ENCODE results near the gene AKAP8L.
A peak's percentile ranks its signal among the peaks of the same experiment; 100 is the strongest.

AKAP8L gene

DNA sequence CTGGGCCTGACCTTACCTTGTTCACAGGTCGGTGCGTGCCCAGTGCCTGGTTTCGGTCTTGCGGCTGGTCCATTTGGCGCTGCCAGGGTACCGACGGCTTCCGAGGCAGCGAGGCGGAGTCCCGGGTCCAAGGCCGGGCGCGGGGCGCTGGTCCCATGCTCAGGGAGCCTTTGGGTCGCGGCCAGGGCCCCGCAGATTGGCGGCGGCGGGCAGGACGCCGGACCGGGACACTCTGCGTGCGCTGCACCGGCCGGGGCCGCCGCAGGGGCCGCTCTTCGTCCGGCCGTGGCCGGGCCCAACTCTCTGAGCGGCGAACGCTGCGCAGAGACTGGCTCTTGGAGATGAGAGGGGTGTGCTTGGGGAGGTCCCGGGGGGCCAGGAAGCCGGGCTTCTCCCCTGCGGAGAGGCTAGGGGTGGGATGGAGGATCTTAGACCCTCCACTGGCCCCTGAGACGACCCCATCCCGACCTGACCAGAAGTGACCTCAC lies 34.3 kb upstream of the AKAP8L start:
- DNase-seq (ENCODE audit: insufficient read length, low spot score) (no peak), FAIRE-seq (no peak)
- TF ChIP-seq, protein P1, sequence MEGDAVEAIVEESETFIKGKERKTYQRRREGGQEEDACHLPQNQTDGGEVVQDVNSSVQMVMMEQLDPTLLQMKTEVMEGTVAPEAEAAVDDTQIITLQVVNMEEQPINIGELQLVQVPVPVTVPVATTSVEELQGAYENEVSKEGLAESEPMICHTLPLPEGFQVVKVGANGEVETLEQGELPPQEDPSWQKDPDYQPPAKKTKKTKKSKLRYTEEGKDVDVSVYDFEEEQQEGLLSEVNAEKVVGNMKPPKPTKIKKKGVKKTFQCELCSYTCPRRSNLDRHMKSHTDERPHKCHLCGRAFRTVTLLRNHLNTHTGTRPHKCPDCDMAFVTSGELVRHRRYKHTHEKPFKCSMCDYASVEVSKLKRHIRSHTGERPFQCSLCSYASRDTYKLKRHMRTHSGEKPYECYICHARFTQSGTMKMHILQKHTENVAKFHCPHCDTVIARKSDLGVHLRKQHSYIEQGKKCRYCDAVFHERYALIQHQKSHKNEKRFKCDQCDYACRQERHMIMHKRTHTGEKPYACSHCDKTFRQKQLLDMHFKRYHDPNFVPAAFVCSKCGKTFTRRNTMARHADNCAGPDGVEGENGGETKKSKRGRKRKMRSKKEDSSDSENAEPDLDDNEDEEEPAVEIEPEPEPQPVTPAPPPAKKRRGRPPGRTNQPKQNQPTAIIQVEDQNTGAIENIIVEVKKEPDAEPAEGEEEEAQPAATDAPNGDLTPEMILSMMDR (IDR thresholded peaks at IDR 0.05; ENCODE audit: insufficient read depth, missing control alignments): no peak

DNA sequence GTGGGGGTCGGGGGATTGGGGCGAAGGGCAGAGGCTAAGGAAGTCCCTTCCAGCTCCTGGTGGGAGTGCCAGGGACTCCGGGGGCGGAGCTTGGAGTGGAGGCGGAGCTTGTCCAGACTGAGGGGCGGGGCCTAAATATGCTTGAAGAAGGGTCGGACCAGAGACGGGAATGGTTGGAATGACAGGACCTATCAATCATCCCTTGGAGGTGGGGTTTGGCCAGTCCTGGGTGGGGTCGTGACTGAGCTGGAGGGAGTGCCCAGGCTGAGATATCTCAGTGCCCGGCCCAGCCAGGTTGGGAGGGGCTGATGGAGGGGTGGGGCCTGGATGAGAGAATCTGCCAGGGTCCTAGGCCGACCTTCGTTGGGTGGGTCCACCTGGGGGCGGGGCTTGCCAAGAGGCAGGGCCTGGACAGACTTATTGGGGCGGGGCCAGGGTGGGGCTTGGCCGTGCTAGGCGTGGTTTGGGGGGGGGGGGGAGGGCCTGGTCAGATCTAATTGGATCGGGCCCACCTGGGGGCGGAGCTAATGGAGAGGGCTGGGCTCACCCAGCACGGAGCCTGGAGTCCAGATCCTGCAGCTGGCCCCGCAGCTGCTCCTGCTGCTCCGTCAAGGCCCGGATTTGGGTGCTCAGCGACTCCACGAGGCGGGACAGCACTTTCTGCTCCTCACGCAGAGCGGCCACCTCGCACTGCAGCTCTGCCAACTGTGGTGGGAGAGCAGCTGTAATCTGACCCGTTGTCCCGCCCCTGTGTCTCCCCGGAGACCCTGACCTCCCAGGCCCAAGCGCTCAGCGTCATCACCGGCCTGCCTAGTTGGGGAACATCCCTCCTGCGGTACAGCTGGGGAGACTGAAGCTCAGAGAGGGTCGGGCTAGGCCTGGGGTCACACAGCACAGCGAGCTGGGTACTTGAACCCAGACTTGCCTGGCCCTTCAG lies 33.6 kb upstream of the AKAP8L start:
- DNase-seq (ENCODE audit: insufficient read length, low spot score) (no peak), FAIRE-seq (no peak)
- TF ChIP-seq, protein P1 (IDR thresholded peaks at IDR 0.05; ENCODE audit: insufficient read depth, missing control alignments): no peak

DNA sequence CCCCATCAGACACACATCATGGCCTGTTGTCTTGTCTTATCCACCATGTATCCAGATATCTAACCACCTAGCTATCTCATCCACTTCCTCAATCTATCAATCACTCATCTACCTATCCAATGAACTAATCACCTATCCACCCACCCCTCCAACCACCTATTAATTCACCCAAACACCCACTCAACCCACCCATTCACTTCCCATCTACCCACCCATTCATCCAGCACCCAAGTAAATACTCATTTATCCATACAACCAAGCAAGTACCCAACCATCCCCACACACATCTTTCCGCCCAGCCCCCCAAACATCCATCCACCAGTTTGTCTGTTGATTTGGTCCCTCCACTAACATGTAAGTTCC lies 31.7 kb upstream of the AKAP8L start:
- TF ChIP-seq, protein P1 (IDR thresholded peaks at IDR 0.05; ENCODE audit: insufficient read depth, missing control alignments): no peak
- no peak for DNase-seq (ENCODE audit: insufficient read length, low spot score)
- FAIRE-seq: no peak

DNA sequence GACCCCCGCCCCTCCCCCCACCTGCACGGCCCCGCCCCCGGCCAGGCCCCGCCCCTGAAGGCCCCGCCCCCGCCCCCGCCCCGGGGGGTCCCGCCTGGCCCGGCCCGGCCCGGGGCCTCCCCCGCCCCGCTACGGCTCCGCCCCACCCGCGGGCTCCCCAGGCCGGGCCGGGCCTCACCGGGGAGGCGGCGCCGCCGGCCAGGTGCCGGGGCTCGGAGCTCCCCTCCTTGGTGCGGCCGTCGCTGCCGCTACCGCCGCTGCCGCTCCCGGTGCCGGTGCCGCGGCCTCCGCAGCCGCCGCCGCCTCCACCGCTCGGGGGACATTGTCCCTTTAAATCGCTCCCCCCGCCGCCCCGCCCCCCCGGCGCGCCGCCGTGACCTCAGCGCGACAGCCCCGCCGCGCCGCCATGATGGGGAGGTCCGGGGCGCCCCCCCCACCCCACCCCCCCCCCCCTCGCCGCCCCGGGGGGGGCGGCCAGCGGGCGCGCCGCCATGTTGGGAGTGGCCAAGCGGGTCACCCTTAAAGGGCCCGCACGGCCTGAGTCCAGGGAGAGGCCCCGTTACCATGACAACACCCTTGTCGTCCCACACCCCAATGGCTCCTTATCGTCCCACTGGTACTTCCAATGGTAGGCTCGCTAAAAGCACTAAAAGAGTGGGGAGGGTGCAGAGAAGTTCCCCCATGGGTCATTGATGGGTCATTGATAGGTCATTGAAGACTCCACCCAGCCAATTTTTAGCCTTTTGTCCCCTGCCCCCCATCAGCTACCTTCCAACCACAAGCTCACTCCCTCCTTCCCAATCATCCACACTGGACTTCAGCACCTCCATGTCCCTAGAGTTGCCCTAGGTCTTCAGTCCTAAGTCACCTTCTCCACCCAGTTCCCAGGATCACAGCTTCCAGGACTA lies 31.1 kb upstream of the AKAP8L start, which contains the start of gene WIZ:
Gene WIZ, minus strand, starts transcription at position 337 of the 908 bp plus-strand sequence. CDS start 1,649 bp downstream, outside the sequence.
- no peak for FAIRE-seq
- TF ChIP-seq, protein P1 (IDR thresholded peaks at IDR 0.05; ENCODE audit: insufficient read depth, missing control alignments): no peak
- peak; percentile 93 for DNase-seq (ENCODE audit: insufficient read length, low spot score)

DNA sequence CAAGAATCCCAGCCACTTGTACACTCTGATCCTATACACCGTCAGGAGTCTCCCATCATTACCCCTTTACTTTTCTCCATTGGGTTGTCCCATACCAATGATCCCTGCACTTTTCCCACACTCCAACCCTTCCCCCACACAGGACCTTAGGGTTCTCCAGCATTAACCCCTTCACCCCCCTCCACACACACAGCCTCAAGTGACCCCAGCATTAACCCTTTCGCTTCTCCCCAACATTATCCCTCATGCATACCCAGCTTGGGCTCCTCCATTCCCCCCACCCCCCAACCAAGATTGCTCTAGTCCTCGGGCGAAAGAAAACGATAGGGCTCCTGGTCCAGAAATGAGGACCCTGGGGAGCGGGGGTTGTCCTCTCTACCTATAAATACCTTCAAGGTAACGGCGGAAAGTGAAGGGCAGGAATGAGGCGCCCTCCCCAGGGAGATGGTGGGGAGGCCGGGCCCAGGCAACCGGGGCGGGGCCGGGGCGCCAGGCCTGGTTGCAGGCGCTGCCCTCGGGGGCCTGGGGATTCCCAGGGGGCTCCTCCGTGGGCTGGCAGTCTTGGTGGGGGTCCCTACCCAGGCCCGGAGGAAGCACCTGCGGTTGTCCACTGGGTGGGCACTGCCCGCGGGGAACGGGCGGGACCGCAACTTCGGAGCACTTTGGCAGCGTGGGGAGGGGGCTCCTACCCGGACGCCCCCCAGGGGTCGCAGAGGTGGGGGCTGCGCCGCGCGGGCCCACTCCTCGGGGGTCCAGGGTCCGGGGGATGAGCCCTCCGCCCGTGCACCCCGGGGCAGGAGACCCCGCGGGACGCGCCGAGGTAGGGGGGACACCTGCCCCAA lies 30.2 kb upstream of the AKAP8L start:
- FAIRE-seq (no peak), DNase-seq (ENCODE audit: insufficient read length, low spot score) (no peak)
- TF ChIP-seq, protein P1 (IDR thresholded peaks at IDR 0.05; ENCODE audit: insufficient read depth, missing control alignments): no peak

DNA sequence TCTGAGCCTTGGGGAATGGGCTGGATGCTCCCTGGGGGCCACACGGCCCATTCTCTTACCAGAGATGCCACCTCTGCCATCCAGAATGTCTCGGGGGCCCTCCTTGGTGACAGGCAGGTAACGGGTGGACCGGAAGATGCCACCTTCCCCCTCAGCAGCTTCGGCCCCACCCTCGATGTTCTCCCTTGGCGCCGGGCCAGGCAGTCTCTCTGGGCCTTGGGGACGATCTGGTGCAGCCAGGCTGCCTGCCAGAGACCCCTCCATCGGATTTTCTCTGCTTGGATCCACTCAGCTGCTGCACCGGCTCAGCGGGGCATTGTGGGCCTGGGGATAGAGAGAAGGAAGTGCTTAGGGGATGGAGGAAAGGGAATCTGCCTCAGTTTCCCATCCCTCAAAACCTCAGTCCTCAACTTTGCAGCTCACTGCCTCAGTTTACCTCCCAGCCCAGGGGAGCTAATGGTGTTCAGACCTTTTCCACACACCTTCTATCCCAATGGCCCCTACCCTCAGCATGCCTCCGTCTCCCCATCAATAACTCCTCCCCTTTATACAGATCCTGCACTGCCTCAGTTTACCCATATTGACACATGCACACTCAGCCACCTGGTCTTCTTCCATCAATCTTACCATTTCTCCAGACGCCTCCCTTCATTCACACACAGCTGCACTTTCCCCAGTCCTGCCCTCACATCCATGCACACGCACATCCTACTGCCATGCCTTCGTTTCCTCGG lies 29.4 kb upstream of the AKAP8L start:
- no peak for FAIRE-seq
- no peak for DNase-seq (ENCODE audit: insufficient read length, low spot score)
- TF ChIP-seq, protein P1 (IDR thresholded peaks at IDR 0.05; ENCODE audit: insufficient read depth, missing control alignments): no peak
